Esophagus squamous epithelium (tissue), 4 donors: Measurements from ENCODE around the gene ZNF277.

Source experiments
- CTCF ChIP-seq, 6 experiments: fragments of 450-650 bp in 4 of 6; fragments of 200-600 bp in 2 of 6; sonication (generic) in 2 of 6; IDR thresholded peaks; one replicate each; pipeline ENCODE4 v1.5.1; 2016 to 2019; ENCODE audit warnings: antibody characterized with exemption in 6 of 6, mild to moderate bottlenecking in 4 of 6, moderate library complexity in 4 of 6
- POLR2A ChIP-seq, 4 donors: fragments of 450-650 bp; IDR thresholded peaks; one replicate each; pipeline ENCODE4 v1.6.1; 2017; ENCODE audit warnings: antibody characterized with exemption in 4 of 4, mild to moderate bottlenecking in 4 of 4, moderate library complexity in 3 of 4

- TF ChIP-seq CTCF (IDR thresholded peaks at IDR 0.05) (no peak), POLR2A (IDR thresholded peaks at IDR 0.05) (no peak)
Measured at GRCh38 chr7:112176693-112177415, 29.6 kb upstream of the ZNF277 start.
